HL-60 (cell line): Measurements from ENCODE around the gene E2F3.

Experiments
- GABPA ChIP-seq: IDR thresholded peaks from 2 replicates; pipeline ENCODE4 v1.6.1; 2012; ENCODE audit warnings: low read depth
- TF ChIP-seq, protein P1 (sequence below): IDR thresholded peaks from one replicate; pipeline ENCODE4 v1.5.1; 2011; ENCODE audit warnings: low read length, control low read depth, inconsistent platforms; ENCODE audit not compliant: insufficient read depth

DNA sequence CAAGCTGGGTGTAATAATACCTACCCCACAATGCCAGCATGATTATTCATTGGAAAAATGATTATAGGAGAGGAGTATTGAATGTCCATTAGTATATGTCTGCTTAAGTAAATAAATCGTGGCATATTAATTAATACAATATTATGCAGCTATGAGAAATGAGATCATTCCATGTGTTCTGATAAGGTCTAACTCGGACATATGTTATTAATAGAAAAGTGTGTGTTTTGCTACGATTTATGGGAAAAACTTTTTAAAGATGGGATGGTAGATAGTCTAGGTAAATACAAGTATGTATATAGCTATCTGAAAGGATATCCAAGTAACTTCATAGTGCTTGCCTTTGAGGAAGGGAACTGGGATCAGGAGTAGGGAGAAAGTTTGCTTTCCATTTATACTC, 71.1 kb downstream of the E2F3 start:
- no peak for TF ChIP-seq GABPA
- TF ChIP-seq, protein P1, sequence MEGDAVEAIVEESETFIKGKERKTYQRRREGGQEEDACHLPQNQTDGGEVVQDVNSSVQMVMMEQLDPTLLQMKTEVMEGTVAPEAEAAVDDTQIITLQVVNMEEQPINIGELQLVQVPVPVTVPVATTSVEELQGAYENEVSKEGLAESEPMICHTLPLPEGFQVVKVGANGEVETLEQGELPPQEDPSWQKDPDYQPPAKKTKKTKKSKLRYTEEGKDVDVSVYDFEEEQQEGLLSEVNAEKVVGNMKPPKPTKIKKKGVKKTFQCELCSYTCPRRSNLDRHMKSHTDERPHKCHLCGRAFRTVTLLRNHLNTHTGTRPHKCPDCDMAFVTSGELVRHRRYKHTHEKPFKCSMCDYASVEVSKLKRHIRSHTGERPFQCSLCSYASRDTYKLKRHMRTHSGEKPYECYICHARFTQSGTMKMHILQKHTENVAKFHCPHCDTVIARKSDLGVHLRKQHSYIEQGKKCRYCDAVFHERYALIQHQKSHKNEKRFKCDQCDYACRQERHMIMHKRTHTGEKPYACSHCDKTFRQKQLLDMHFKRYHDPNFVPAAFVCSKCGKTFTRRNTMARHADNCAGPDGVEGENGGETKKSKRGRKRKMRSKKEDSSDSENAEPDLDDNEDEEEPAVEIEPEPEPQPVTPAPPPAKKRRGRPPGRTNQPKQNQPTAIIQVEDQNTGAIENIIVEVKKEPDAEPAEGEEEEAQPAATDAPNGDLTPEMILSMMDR = no peak
